Kidney (tissue), 14 donors: ENCODE results near the gene IFT52. TPM values are rescaled to one million over a fixed set of nuclear protein-coding genes. Genes with fewer than 3 reads are reported as not detected.

Experiments used
- DNase-seq, 5 donors: peaks; one replicate each; pipeline ENCODE4 v3.0.0-alpha.2; 2013 to 2020
- FAIRE-seq: peaks from 2 replicates; lab custom pipeline; 2012; peaks lifted over from hg19 to GRCh38; lab: Jason Lieb, UNC
- H3K27ac ChIP-seq, 2 donors: one replicate each; pipeline ENCODE4 v1.7.0; 2013; ENCODE audit warnings: low read depth in 2 of 2, low read length in 2 of 2, inconsistent platforms in 1 of 2
- H3K27me3 ChIP-seq: one replicate; pipeline ENCODE4 v1.7.1; 2013; ENCODE audit warnings: low read length, inconsistent platforms; ENCODE audit not compliant: control insufficient read depth, insufficient read depth
- H3K36me3 ChIP-seq, 3 donors: one replicate each; pipeline versions ENCODE4 v1.7.0 to v1.7.1; 2013; ENCODE audit warnings: low read length in 3 of 3, control low read depth in 1 of 3, inconsistent platforms in 1 of 3; ENCODE audit not compliant: insufficient read depth in 3 of 3, control insufficient read depth in 2 of 3
- H3K4me1 ChIP-seq, 3 donors: one replicate each; pipeline versions ENCODE4 v1.7.0 to v1.7.1; 2013; ENCODE audit warnings: low read length in 3 of 3, inconsistent platforms in 1 of 3, low read depth in 1 of 3; ENCODE audit not compliant: control insufficient read depth in 2 of 3, insufficient read depth in 2 of 3
- H3K4me3 ChIP-seq, 3 donors: one replicate each; pipeline versions ENCODE4 v1.7.0 to v1.8.1; 2013; ENCODE audit warnings: low read length in 3 of 3, control low read depth in 1 of 3, inconsistent platforms in 1 of 3
- H3K9ac ChIP-seq, 3 donors: one replicate each; pipeline versions ENCODE4 v1.7.0 to v1.7.1; 2013; ENCODE audit warnings: low read length in 3 of 3, control low read depth in 1 of 3, inconsistent platforms in 1 of 3
- H3K9me3 ChIP-seq, 3 donors: one replicate each; pipeline versions ENCODE4 v1.7.0 to v1.7.1; 2013; ENCODE audit warnings: low read length in 3 of 3, control low read depth in 1 of 3, inconsistent platforms in 1 of 3; ENCODE audit not compliant: control insufficient read depth in 2 of 3, insufficient read depth in 1 of 3
- CTCF ChIP-seq: IDR thresholded peaks from 3 replicates; pipeline ENCODE4 v1.5.1; 2012; ENCODE audit warnings: mild to moderate bottlenecking, moderate library complexity, borderline replicate concordance; ENCODE audit not compliant: insufficient read depth; ENCODE audit errors: extremely low read depth
- intact Hi-C: fragments of 100-400 bp; cut with DNase I; formaldehyde crosslinking; loops from one replicate; pipeline ENCODE4 v1.11.1; 2022
- polyA plus RNA-seq: library from polyadenylated mRNA; stranded (reverse); fragments of 350-450 nt; fragmentation: Illumina TruSeq; extraction: RNeasy Lipid Tissue Mini Kit (QIAGEN cat#74804); gene quantifications from one replicate; pipeline ENCODE4 v1.2.3, GENCODE V29; 2014; ENCODE audit warnings: low read depth, low replicate concordance; ENCODE audit not compliant: insufficient read depth
- total RNA-seq: library from RNA; stranded (reverse); fragmentation: NEBNext Ultra II Directional; extraction: Animal tissue kit (Norgen Biotek cat#: 25700); gene quantifications from one replicate; pipeline ENCODE4 v1.2.1, GENCODE V29; 2021
- donor health status: control.
- donor health status: control.
- donor health status: control.
- donor health status: control.
- donor health status: control.
- donor health status: DM: yes; HTN: yes; CAD: no.
- donor health status: Normal renal cell carcinoma (clear cell type).

IFT52 gene
- total and polyA plus RNA-seq, 2 donors from 2014 or later = 27.0 to 35.2 TPM

- no peak overlapping the region for H3K4me3 ChIP-seq
- no peak for TF ChIP-seq CTCF
- peaks cover 0 to 8% (median 0%) of the 10 kb centered on the region in 3 donors for H3K4me1 ChIP-seq
These were observed 68.1 kb downstream of the IFT52 start for GRCh38 chr20:43658723-43659419.

GRCh38 chr20:43662943-43663655 lies 72.4 kb downstream of the IFT52 start:
- H3K27ac ChIP-seq = no peak overlapping the region
- H3K4me1 ChIP-seq = peaks cover 0 to 5% (median 0%) of the 10 kb centered on the region in 3 donors
- no peak for DNase-seq
- intact Hi-C loops = no loop called here
- H3K4me3 ChIP-seq = no peak overlapping the region
- no peak for TF ChIP-seq CTCF
- no peaks in the 10 kb centered on the region for H3K27me3 ChIP-seq
- FAIRE-seq = no peak
- no peaks in the 10 kb centered on the region for H3K9me3 ChIP-seq
- no peak overlapping the region for H3K9ac ChIP-seq
- H3K36me3 ChIP-seq = no peaks in the 10 kb centered on the region

More at GRCh38 chr20:43658723-43659419, 68.1 kb downstream of the IFT52 start:
- intact Hi-C loops = no loop called here
- Histone ChIP-seq H3K27me3 (no peaks in the 10 kb centered on the region), H3K36me3 (no peaks in the 10 kb centered on the region), H3K9me3 (no peaks in the 10 kb centered on the region), H3K9ac (no peak overlapping the region), H3K27ac (no peak overlapping the region)
- no peak for FAIRE-seq
- DNase-seq = no peak

- TF ChIP-seq CTCF = no peak
- H3K4me1 ChIP-seq = peaks cover 0 to 4% (median 0%) of the 10 kb centered on the region in 3 donors
- no peak for DNase-seq
- FAIRE-seq = no peak
- no peaks in the 10 kb centered on the region for H3K9me3 ChIP-seq
- no peaks in the 10 kb centered on the region for H3K36me3 ChIP-seq
- intact Hi-C loops = no loop called here
- H3K4me3 ChIP-seq = no peak overlapping the region
- no peak overlapping the region for H3K9ac ChIP-seq
- H3K27me3 ChIP-seq = no peaks in the 10 kb centered on the region
- H3K27ac ChIP-seq = no peak overlapping the region
These were observed 74.9 kb downstream of the IFT52 start for GRCh38 chr20:43665466-43666176.
